GM21825 (cell line): ENCODE measurements around the gene DUSP7.

Experiments
- ATAC-seq: cut with Tn5 transposase; IDR thresholded peaks from one replicate; pipeline ENCODE4 v1.9.1; 2021; ENCODE audit warnings: mild to moderate bottlenecking, moderate library complexity; ENCODE audit not compliant: unreplicated experiment

DUSP7 gene

GRCh38 chr3:52086976-52087663, 30.7 kb upstream of the DUSP7 start:
- ATAC-seq, result no peak

- no peak for ATAC-seq
Observed at GRCh38 chr3:52086461-52086860, 30.1 kb upstream of the DUSP7 start.

- ATAC-seq, result no peak
Observed at GRCh38 chr3:52085681-52086282, 29.4 kb upstream of the DUSP7 start.

- no peak for ATAC-seq
Observed at GRCh38 chr3:52084954-52085680, 28.7 kb upstream of the DUSP7 start.

- ATAC-seq, result no peak
Observed at GRCh38 chr3:52084216-52084945, 28.0 kb upstream of the DUSP7 start.

GRCh38 chr3:52083556-52084087, 27.3 kb upstream of the DUSP7 start:
- no peak for ATAC-seq

GRCh38 chr3:52082951-52083350, 26.6 kb upstream of the DUSP7 start:
- ATAC-seq, result no peak

GRCh38 chr3:52080830-52081719, 24.7 kb upstream of the DUSP7 start:
- ATAC-seq, result no peak

- no peak for ATAC-seq
Observed at GRCh38 chr3:52079958-52080357, 23.6 kb upstream of the DUSP7 start.

GRCh38 chr3:52078781-52079560, 22.6 kb upstream of the DUSP7 start:
- no peak for ATAC-seq

GRCh38 chr3:52077925-52078324, 21.6 kb upstream of the DUSP7 start:
- ATAC-seq, result no peak

GRCh38 chr3:52076896-52077780, 20.8 kb upstream of the DUSP7 start:
- no peak for ATAC-seq

- ATAC-seq, result no peak
Observed at GRCh38 chr3:52073490-52073889, 17.1 kb upstream of the DUSP7 start.

DNA sequence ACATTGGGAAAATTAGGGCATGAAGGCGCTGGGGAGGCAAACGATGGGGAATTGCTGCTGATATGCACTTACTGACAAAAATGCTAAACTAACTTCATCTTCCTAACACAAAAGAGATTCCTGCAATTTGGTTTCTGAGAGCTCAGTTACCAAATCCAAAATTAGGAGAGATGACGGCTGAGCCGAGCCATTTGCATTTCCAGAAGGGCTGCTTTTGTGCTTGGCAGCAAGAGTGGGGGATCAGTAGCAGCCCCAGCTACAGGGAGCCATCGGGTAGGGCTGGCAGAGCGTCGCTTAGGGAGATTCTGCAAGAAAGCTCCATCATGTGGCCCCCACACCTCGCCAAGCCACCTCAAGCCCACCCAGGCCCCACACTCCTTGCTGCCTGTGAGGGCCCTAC, 16.1 kb upstream of the DUSP7 start:
- ATAC-seq, result no peak

DNA sequence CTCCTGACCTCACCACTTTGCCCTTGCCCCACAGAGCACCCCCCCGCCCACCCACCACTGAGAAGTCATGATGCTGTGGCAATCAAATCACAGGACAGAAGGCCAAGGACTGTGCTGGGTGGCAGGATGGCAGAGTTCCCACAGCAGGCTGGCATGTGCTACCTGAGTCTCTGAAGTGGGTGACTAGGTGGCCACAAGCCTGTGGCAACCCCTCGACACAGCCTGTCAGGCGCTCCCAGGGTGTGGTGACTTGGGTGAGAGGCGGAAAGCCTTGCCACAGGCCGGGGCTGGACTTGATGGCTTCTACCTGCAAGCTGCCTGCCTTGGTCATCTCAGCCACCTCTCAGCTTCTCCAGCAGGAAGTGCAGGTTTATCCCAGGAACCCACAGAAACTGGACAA, 15.6 kb upstream of the DUSP7 start:
- ATAC-seq, result no peak

GRCh38 chr3:52070724-52071621, 14.6 kb upstream of the DUSP7 start:
- ATAC-seq, result no peak

DNA sequence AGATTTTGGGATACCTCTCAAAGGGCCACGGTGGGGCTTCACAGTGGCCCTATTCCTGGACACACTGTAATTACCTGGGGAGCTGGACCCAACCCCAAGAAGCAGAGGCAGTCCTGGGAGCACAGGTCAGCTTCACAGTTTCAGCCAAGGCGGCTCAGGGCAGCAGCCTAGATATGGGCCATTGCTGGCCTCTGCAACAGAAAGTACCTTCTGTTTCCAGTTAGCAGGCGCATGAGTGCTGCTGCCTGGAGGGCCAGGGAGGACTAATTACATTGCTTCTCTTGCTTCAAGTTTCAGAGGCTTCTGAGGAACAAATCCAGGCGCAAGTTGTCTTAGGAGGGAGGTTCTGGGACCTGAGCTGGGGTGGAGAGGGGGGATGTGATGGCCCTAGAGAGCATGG, 13.5 kb upstream of the DUSP7 start:
- no peak for ATAC-seq

DNA sequence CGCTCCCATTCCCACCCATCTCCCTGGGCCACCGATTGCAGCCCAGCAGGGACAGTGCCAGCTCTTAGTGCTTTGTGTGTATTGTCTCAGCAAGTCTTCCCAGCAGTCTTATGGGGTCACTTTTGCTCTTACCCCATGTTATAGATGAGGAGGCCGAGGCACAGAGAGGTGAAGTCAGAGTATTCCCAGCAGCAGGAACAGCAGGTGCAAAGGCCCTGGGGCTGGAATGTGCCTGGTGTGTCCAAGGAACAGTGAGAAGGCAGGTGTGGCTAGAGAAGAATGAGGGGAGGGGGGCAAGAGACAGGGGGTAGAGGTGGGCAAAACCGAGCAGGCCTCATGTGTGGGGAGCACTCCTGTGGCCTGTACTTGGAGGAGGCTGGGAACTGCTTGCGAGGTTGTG, 12.8 kb upstream of the DUSP7 start:
- no peak for ATAC-seq
